ENCODE results near the gene CCDC15.

DNA sequence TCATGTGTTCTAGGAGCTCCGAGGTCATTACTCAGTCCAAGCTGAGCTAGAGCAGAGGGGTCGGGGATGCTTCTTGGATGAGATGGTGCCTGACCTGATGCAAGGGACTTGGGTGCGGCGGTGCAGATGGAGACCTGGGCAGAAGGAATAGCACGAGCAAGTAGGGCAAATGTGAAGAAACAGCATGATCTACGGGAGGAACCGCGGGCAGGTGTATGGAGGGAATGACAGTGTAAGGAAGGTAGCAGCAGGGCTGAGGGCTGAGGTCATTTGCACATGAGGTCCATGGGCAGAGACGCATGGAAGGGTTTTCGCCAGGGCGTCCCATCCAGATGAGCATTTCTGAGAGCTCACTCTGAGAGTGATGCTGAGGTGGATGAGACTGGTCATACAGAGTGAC, 124.0 kb downstream of the CCDC15 start:
- TF ChIP-seq CTCF (conservative IDR thresholded peaks at IDR 0.05; ENCODE audit: low read length) = no peak
- no peak for TF ChIP-seq EZH2phosphoT487 (IDR thresholded peaks at IDR 0.05; ENCODE audit: borderline replicate concordance)

Data from Loucy (cell line).